ENCODE measurements around the gene DOCK3. TPM values are rescaled to one million over a fixed set of nuclear protein-coding genes. Genes with fewer than 3 reads are reported as not detected.

The DOCK3 gene
- total and polyA plus RNA-seq, 2 of the 4 experiments (the other 2 are of a cell fraction) = under 0.01 to 0.12 TPM

GRCh38 chr3:51024121-51024520 is 349.4 kb downstream of the DOCK3 start:
- Histone ChIP-seq H4K5ac (ENCODE audit: low read depth, low read length) (no peak overlapping the region), H3K4ac (ENCODE audit: low read depth, low read length) (no peak overlapping the region), H3K4me2 (ENCODE audit: low read depth, low read length) (no peak overlapping the region), H4K8ac (ENCODE audit: low read depth in 2 of 2, low read length in 2 of 2) (no peak overlapping the region), H2AK9ac (replicated peaks; ENCODE audit: low read depth, low read length, poor library complexity) (no peak overlapping the region), H2BK5ac (ENCODE audit: low read depth, low read length, poor library complexity, severe bottlenecking) (no peak overlapping the region), H3K4me3 (ENCODE audit: insufficient read depth, low read depth, low read length) (no peak overlapping the region), H3K18ac (ENCODE audit: low read depth, low read length) (no peak overlapping the region), H3K23ac (ENCODE audit: low read depth, low read length) (no peak overlapping the region), H3K27ac (ENCODE audit: insufficient read depth, low read length) (no peak overlapping the region), H2AK5ac (ENCODE audit: low read depth, low read length) (no peak overlapping the region), H3K56ac (ENCODE audit: extremely low read depth, insufficient read depth, low read length) (no peak overlapping the region), H3K9me1 (ENCODE audit: insufficient read depth, low read length) (no peaks in the 10 kb centered on the region), H2BK120ac (ENCODE audit: low read depth, low read length) (no peak overlapping the region), H3K27me3 (ENCODE audit: control insufficient read depth, insufficient read depth, low read length) (no peaks in the 10 kb centered on the region), H3K4me1 (ENCODE audit: control insufficient read depth, insufficient read depth, low read length) (no peaks in the 10 kb centered on the region), H2AFZ (replicated peaks; ENCODE audit: low read length, poor library complexity) (no peak overlapping the region), H3K9ac (ENCODE audit: low read depth, low read length) (no peak overlapping the region), H4K20me1 (ENCODE audit: insufficient read depth, low read length) (no peaks in the 10 kb centered on the region), H2BK20ac (ENCODE audit: low read depth, low read length) (no peak overlapping the region), H3K79me1 (ENCODE audit: low read depth in 1 of 2, low read length in 2 of 2) (no peaks in the 10 kb centered on the region), H2BK15ac (ENCODE audit: low read depth, low read length) (no peak overlapping the region), H3K9me3 (ENCODE audit: control insufficient read depth, insufficient read depth, low read length) (peaks cover 2% of the 10 kb centered on the region; the same call in 1 of the 2 replicates), H4K91ac (ENCODE audit: insufficient read depth, low read depth, low read length) (no peak overlapping the region), H3K14ac (replicated peaks; ENCODE audit: low read depth, low read length) (no peak overlapping the region), H3K36me3 (ENCODE audit: control insufficient read depth, insufficient read depth, low read length) (no peaks in the 10 kb centered on the region)
- ChIA-PET POLR2A (ENCODE audit: unreplicated experiment) (no interaction called here), CTCF (no interaction called here)
- DNase-seq (no peak), ATAC-seq (ENCODE audit: low read depth) (no peak)
- intact Hi-C loops (cut with micrococcal nuclease) (no loop called here), dilution Hi-C loops (cut with HindIII; ENCODE audit: low sequenced_read_pairs, unreplicated experiment) (no loop called here), in situ Hi-C loops (cut with MboI; ENCODE audit: low sequenced_read_pairs) (no loop called here)
- TF ChIP-seq RAD21 (IDR thresholded peaks at IDR 0.05; ENCODE audit: low read length) = no peak
- no peak for TF ChIP-seq RCOR1 (IDR thresholded peaks at IDR 0.05; ENCODE audit: insufficient replicate concordance, low read length)
- TF ChIP-seq CHD1 (IDR thresholded peaks at IDR 0.05; ENCODE audit: low read depth, low read length) = no peak
- no peak for TF ChIP-seq USF2 (IDR thresholded peaks at IDR 0.05; ENCODE audit: low read depth, low read length)
- no TSS peak for BruUV-seq (replicated peaks)

Measured in IMR-90 (cell line).